Panc1 (cell line): ENCODE measurements around the gene HAO1. TPM values are rescaled to one million over a fixed set of nuclear protein-coding genes. Genes with fewer than 3 reads are reported as not detected.

Experiments
- ATAC-seq: fragments of 200-7000 bp; cut with Tn5 transposase; 2 replicates; pipeline ENCODE4 v1.9.1; 2020; ENCODE audit warnings: mild to moderate bottlenecking, moderate library complexity
- BruUV-seq: library from RNA; stranded (reverse); fragments of 400-500 nt; replicated peaks from 2 replicates; lab custom pipeline; 2021; lab: Mats Ljungman, UMichigan
- CTCF ChIA-PET: fragments of 300-600 bp; sonication (Branson Sonifier 250); formaldehyde crosslinking; loops from one replicate; lab custom pipeline; 2022; ENCODE audit warnings: antibody characterized with exemption; lab: Charles Lee
- POLR2A ChIA-PET: fragments of 300-600 bp; sonication (Branson Sonifier 250); formaldehyde crosslinking; loops from one replicate; lab custom pipeline; 2022; ENCODE audit warnings: antibody characterized with exemption; lab: Charles Lee
- DNase-seq: peaks from one replicate; pipeline ENCODE4 v3.0.0-alpha.2; 2010; ENCODE audit warnings: low read depth, low spot score
- H3K27ac ChIP-seq: 2 replicates; pipeline ENCODE4 v1.5.1; 2011; ENCODE audit warnings: mild to moderate bottlenecking, low read length, inconsistent platforms
- H3K27me3 ChIP-seq: fragments of 200-500 bp; sonication (Bioruptor generic); 2 replicates; pipeline ENCODE4 v1.6.0; 2014; ENCODE audit warnings: low read length, inconsistent platforms; ENCODE audit not compliant: control insufficient read depth, insufficient read depth
- H3K36me3 ChIP-seq: fragments of 200-500 bp; sonication (Bioruptor generic); 2 replicates; pipeline ENCODE4 v1.5.1; 2014; ENCODE audit warnings: inconsistent platforms, mild to moderate bottlenecking, low read length, moderate library complexity; ENCODE audit not compliant: control insufficient read depth, insufficient read depth
- H3K4me1 ChIP-seq: 2 replicates; pipeline ENCODE4 v1.5.1; 2011; ENCODE audit warnings: inconsistent platforms, mild to moderate bottlenecking, low read length, moderate library complexity; ENCODE audit not compliant: control insufficient read depth, insufficient read depth
- H3K4me3 ChIP-seq, 2 experiments: 2 replicates each; pipeline ENCODE4 v1.5.1; 2011 to 2012; ENCODE audit warnings: low read depth in 2 of 2, low read length in 2 of 2, mild to moderate bottlenecking in 2 of 2, inconsistent platforms in 1 of 2, moderate library complexity in 1 of 2
- H3K9me3 ChIP-seq: fragments of 200-500 bp; sonication (Bioruptor generic); 2 replicates; pipeline ENCODE4 v1.5.1; 2014; ENCODE audit warnings: low read depth, mild to moderate bottlenecking, inconsistent platforms, low read length, moderate library complexity; ENCODE audit not compliant: control insufficient read depth, insufficient read depth
- POLR2AphosphoS5 ChIP-seq: IDR thresholded peaks from 2 replicates; pipeline ENCODE4 v1.6.1; 2012; ENCODE audit warnings: mild to moderate bottlenecking, low read depth, low read length, moderate library complexity
- SIN3A ChIP-seq: IDR thresholded peaks from 2 replicates; pipeline ENCODE4 v1.6.1; 2012; ENCODE audit warnings: low read depth, mild to moderate bottlenecking, low read length, moderate library complexity, borderline replicate concordance; ENCODE audit not compliant: insufficient read depth
- TCF7L2 ChIP-seq: IDR thresholded peaks from 2 replicates; pipeline ENCODE4 v1.6.1; 2011; ENCODE audit warnings: mild to moderate bottlenecking, low read depth, low read length, inconsistent platforms
- in situ Hi-C: cut with HindIII; loops from 2 replicates; pipeline ENCODE4 v1.10.0; 2016; ENCODE audit warnings: low sequenced_read_pairs, low pct_unique_long_range_greater_than_20kb
- intact Hi-C: fragments of 100-400 bp; cut with micrococcal nuclease; formaldehyde crosslinking; loops from one replicate; pipeline ENCODE4 v1.10.0; 2022; ENCODE audit not compliant: unreplicated experiment
- total RNA-seq: library from RNA; stranded (reverse); gene quantifications from one replicate; pipeline ENCODE4 v1.2.1, GENCODE V29; 2021; ENCODE audit not compliant: unreplicated experiment
- TF ChIP-seq, protein P1 (sequence below), 2 experiments: IDR thresholded peaks; 2 replicates each; pipeline ENCODE4 v1.6.1; 2011 to 2012; ENCODE audit warnings: low read depth in 2 of 2, control low read depth in 1 of 2, low read length in 1 of 2, mild to moderate bottlenecking in 1 of 2, moderate library complexity in 1 of 2; ENCODE audit not compliant: insufficient read depth in 1 of 2
- TF ChIP-seq, protein P2 (sequence below): fragments of 450-650 bp; IDR thresholded peaks from 2 replicates; pipeline ENCODE4 v1.5.1; 2017; ENCODE audit warnings: mild to moderate bottlenecking

Gene HAO1
- total RNA-seq, 1 experiment from 2014 or later = 0.13 TPM

DNA sequence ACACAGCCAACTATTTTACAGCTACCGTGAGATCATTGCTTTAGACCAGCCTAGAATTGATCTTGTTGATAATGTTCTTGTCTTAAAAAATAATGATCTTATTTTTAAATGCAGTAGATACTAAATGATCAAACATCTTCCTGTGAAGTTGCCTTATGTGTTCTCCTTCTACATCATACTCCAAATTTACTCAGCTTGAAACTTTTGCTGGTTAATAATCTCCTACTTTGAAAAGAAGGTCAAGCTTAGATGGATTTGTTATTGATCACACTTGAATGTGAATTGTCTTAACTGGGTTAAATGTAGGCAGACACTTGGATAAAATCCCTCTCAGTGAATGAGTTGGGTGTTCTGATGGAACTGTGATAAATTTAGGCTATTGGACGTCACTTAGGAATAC is 91.9 kb downstream of the HAO1 start:
- Histone ChIP-seq H3K27me3 (no peaks in the 10 kb centered on the region), H3K4me3 (no peak overlapping the region), H3K36me3 (no peaks in the 10 kb centered on the region), H3K9me3 (no peaks in the 10 kb centered on the region), H3K27ac (no peak overlapping the region), H3K4me1 (no peaks in the 10 kb centered on the region)
- TF ChIP-seq TCF7L2 (no peak), POLR2AphosphoS5 (no peak), SIN3A (no peak)
- TF ChIP-seq, protein P1, sequence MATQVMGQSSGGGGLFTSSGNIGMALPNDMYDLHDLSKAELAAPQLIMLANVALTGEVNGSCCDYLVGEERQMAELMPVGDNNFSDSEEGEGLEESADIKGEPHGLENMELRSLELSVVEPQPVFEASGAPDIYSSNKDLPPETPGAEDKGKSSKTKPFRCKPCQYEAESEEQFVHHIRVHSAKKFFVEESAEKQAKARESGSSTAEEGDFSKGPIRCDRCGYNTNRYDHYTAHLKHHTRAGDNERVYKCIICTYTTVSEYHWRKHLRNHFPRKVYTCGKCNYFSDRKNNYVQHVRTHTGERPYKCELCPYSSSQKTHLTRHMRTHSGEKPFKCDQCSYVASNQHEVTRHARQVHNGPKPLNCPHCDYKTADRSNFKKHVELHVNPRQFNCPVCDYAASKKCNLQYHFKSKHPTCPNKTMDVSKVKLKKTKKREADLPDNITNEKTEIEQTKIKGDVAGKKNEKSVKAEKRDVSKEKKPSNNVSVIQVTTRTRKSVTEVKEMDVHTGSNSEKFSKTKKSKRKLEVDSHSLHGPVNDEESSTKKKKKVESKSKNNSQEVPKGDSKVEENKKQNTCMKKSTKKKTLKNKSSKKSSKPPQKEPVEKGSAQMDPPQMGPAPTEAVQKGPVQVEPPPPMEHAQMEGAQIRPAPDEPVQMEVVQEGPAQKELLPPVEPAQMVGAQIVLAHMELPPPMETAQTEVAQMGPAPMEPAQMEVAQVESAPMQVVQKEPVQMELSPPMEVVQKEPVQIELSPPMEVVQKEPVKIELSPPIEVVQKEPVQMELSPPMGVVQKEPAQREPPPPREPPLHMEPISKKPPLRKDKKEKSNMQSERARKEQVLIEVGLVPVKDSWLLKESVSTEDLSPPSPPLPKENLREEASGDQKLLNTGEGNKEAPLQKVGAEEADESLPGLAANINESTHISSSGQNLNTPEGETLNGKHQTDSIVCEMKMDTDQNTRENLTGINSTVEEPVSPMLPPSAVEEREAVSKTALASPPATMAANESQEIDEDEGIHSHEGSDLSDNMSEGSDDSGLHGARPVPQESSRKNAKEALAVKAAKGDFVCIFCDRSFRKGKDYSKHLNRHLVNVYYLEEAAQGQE (IDR thresholded peaks at IDR 0.05; ENCODE audit: insufficient read depth in 1 of 2, low read depth in 2 of 2, low read length in 1 of 2) = no peak
- TF ChIP-seq, protein P2, sequence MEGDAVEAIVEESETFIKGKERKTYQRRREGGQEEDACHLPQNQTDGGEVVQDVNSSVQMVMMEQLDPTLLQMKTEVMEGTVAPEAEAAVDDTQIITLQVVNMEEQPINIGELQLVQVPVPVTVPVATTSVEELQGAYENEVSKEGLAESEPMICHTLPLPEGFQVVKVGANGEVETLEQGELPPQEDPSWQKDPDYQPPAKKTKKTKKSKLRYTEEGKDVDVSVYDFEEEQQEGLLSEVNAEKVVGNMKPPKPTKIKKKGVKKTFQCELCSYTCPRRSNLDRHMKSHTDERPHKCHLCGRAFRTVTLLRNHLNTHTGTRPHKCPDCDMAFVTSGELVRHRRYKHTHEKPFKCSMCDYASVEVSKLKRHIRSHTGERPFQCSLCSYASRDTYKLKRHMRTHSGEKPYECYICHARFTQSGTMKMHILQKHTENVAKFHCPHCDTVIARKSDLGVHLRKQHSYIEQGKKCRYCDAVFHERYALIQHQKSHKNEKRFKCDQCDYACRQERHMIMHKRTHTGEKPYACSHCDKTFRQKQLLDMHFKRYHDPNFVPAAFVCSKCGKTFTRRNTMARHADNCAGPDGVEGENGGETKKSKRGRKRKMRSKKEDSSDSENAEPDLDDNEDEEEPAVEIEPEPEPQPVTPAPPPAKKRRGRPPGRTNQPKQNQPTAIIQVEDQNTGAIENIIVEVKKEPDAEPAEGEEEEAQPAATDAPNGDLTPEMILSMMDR = no peak
- ChIA-PET POLR2A (no interaction called here), CTCF (no interaction called here)
- BruUV-seq = no TSS peak
- intact Hi-C loops = no loop called here
- in situ Hi-C loops = no loop called here
- no peak for ATAC-seq
- DNase-seq = no peak

DNA sequence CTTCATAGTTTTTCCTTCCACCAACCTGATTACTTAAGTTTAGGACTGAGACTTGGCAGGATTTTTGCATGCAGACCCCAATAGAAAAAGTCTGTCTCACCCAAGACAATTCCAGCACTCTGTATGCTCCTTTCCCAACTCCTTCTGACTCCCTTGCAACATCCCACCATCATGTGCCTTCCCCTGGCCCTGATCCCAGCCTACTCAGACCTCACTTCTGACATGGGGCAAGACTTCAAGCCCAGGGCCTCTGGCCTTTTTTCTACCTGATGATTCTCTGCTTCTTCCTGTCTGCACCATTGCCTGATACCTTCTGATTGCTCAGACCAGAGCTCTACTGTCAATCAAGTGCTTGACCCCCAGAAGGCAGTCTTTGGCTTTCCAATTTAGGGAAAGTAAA is 96.6 kb downstream of the HAO1 start:
- no peaks in the 10 kb centered on the region for H3K36me3 ChIP-seq
- no peak for TF ChIP-seq SIN3A
- TF ChIP-seq, protein P1 (IDR thresholded peaks at IDR 0.05; ENCODE audit: insufficient read depth in 1 of 2, low read depth in 2 of 2, low read length in 1 of 2) = no peak
- TF ChIP-seq POLR2AphosphoS5 = no peak
- TF ChIP-seq, protein P2 = no peak
- TF ChIP-seq TCF7L2 = no peak
- intact Hi-C loops = no loop called here
- DNase-seq (no peak), ATAC-seq (no peak)
- in situ Hi-C loops = no loop called here
- no TSS peak for BruUV-seq
- H3K9me3 ChIP-seq = no peaks in the 10 kb centered on the region
- no peaks in the 10 kb centered on the region for H3K4me1 ChIP-seq
- no peak overlapping the region for H3K27ac ChIP-seq
- ChIA-PET POLR2A (no interaction called here), CTCF (no interaction called here)
- H3K4me3 ChIP-seq = no peak overlapping the region
- no peaks in the 10 kb centered on the region for H3K27me3 ChIP-seq
